Esophagus squamous epithelium (tissue), 4 donors: Measurements from ENCODE around the gene EPN2.
"Not testable (repeated sequence)": the region's sequence is repeated elsewhere in the genome, so short reads cannot be mapped to it uniquely, and the experiment has no call there.

Experiments used
- CTCF ChIP-seq, 6 experiments: fragments of 450-650 bp in 4 of 6; fragments of 200-600 bp in 2 of 6; sonication (generic) in 2 of 6; IDR thresholded peaks; one replicate each; pipeline ENCODE4 v1.5.1; 2016 to 2019; ENCODE audit warnings: antibody characterized with exemption in 6 of 6, mild to moderate bottlenecking in 4 of 6, moderate library complexity in 4 of 6
- POLR2A ChIP-seq, 4 donors: fragments of 450-650 bp; IDR thresholded peaks; one replicate each; pipeline ENCODE4 v1.6.1; 2017; ENCODE audit warnings: antibody characterized with exemption in 4 of 4, mild to moderate bottlenecking in 4 of 4, moderate library complexity in 3 of 4

GRCh38 chr17:19215074-19215860 lies 21.9 kb upstream of the EPN2 start:
- not testable (repeated sequence) for TF ChIP-seq POLR2A, CTCF (IDR thresholded peaks at IDR 0.05)
